NOMO-1 (cell line): Measurements from ENCODE around the gene PKM.
"Not testable (repeated sequence)": the region's sequence is repeated elsewhere in the genome, so short reads cannot be mapped to it uniquely, and the experiment has no call there.

ENCODE experiments used
- DNase-seq, 2 experiments: peaks; one replicate each; lab custom pipeline; 2025; ENCODE audit not compliant: unreplicated experiment in 2 of 2; lab: John Stamatoyannopoulos, UW

Gene PKM

DNA sequence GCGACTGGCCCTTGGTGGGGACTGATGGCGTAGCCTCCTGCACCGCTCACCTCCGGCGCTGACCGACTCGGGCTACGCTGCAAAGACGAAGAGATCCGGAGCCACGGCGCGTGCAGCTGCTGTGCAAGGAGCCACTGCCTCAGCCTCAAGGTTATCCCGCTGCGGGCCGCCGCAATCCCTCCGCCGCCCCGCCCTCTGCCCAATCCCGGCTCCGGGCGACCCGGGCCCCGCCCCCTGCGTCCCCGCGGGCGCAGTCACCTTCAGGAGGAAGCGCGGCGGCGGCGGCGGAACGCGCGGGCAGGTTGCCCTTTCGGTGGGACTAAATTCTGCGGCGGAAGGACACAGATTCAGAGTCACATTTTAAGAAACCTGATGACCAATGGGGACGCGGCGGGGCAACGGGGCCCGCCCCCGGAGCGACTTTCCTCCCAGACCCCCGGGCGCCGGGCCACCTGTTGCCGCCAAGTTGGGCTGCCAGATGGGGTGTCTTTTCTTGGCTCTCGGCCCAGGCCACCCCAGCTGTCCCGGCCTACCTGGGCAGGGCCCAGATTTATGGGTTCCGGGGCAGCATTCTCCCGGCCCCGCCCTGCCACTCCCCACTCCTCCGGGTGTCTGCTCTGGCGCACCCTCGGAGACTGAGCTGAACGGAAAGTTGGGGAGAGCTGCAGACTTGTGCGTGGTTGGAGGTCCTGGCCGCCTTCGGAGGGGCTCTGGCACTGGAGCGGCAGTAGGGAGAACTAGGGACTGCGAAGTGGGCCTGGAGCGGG lies at the start of gene PKM:
PKM (minus strand) TSS at position 125 of the 767 bp plus-strand sequence. CDS start 12,093 bp downstream, outside the sequence.
- DNase-seq, result peak; percentile 92 to 95

GRCh38 chr15:72280751-72281150 lies 49.8 kb upstream of the PKM start:
- DNase-seq, result no peak

- DNase-seq, result no peak
Observed at GRCh38 chr15:72278737-72279136, 47.7 kb upstream of the PKM start.

DNA sequence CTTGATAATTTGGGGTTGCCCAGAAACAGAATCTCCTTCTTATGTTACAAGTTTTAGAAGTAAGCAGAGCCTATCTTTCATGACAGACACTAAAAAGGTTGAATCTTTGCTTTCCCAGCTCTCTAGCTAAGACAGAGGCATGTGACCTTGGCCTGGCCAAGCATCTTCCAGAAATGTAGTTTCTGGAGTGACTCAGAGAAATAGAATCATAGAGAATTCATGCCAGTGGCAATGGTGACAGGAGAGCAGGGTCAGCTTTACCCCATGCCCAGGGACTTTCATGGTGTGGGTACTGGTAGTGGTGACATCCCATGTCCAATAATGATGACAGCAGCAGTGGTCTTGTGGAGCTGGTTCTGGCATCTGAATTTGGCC lies 45.3 kb upstream of the PKM start:
- DNase-seq, result no peak

GRCh38 chr15:72275635-72276325 lies 44.8 kb upstream of the PKM start:
- DNase-seq, result not testable (repeated sequence)

DNA sequence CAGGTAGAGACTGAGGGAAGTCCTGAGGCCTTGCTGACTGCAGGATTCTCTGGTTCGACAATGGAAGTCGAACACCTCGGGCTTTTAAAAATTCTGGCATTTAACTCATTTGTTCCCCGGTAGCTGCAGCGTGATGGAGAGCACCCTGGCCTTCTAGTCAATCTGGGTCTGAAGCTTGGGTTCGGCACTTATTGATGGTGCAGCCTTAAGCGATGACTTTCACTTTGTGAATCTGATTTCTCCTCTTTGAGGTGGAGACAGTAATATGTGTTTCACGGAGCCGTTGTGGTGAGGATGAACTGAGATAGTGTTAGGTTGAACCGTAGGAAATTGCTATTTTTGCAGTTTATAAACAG lies 42.0 kb upstream of the PKM start:
- no peak for DNase-seq

- peak; percentile 96 to 99 for DNase-seq
Observed at GRCh38 chr15:72272213-72272996, 41.4 kb upstream of the PKM start, which contains the start of gene PARP6. Gene PARP6, minus strand, starts transcription at chr15:72272554. Its CDS starts 5,077 bp downstream, at chr15:72267477.

GRCh38 chr15:72271895-72272212 lies 40.9 kb upstream of the PKM start:
- no peak for DNase-seq

GRCh38 chr15:72271221-72271620 lies 40.2 kb upstream of the PKM start:
- no peak for DNase-seq

- no peak for DNase-seq
Observed at GRCh38 chr15:72269739-72270138, 38.7 kb upstream of the PKM start.

DNA sequence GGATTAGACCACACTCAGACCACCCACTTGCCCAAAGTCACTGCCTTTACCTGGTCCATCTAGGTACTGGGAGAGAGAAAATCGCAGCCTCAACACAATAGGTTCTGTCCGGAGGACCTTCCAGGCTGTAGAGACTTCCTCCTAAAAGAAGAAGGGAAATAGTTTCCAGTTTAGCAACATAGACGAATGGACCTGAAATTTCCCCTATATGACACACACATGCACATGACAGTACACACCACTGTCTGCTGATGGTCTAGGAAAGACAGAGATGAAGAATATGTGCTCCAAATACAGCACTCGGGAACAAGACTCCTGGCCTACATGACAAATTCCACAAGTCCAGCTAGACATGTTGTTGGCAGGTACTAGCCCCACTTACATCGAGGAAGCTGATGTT lies 34.0 kb upstream of the PKM start:
- no peak for DNase-seq

GRCh38 chr15:72252663-72253299 lies 21.8 kb upstream of the PKM start:
- DNase-seq, result no peak

GRCh38 chr15:72249142-72249810 lies 18.3 kb upstream of the PKM start:
- DNase-seq, result no peak

DNA sequence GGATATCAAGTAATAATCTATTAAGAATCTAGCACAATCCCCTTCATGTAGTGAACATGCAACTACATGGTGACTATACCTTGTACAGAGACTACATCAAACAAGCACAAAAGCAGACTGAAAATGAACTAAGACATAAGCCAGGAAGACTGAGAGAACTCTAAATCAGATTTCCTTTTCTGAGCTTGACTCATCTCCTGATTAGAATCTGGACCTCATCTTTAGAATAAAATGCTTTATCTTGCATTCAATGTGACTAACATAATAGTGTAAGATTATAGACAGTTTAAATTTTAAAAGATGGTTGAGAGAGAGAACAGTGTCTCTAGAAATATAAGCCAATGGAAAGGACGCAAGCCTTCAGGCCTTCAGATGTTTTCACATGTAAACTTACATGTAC lies 17.5 kb upstream of the PKM start:
- no peak for DNase-seq

- no peak for DNase-seq
Observed at GRCh38 chr15:72242775-72243370, 11.9 kb upstream of the PKM start.

- DNase-seq, result no peak
Observed at GRCh38 chr15:72239652-72240051, 8.7 kb upstream of the PKM start.

DNA sequence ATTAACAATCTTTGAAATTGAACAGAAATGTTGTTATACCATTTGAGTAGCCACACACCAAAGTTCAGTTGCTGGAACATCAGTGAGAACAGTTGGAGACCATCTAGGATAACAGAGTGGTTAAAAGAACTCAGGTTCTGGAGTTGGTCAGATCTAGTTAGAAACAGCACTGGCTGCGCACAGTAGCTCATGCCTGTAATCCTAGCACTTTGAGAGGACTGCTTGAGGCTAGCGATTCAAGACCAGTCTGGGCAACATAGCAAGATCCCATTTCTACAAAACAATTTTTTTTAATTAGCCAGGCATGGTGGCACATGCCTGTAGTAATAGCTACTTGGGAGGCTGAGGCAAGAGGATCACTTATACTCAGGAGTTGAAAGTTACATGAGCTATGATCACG lies 7.6 kb upstream of the PKM start:
- no peak for DNase-seq

DNA sequence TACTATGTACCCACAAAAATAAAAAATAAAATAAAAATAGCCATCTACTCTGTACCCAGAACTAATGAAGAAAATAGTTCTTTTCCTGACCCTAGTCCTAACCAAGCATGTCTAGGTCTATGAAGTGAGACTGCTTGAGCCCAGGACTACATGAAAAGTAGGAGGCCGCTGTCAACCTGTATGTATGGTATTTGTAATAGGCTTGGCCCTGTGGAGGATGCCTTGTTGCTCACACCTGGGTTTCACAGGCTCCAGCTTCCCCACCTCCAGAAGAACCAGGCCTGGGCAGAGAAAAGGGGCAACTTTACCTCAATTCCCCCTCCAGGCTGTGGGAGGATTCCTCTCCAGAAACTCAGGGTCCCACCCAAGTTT lies 6.8 kb upstream of the PKM start:
- DNase-seq, result no peak

GRCh38 chr15:72237029-72237852 lies 6.3 kb upstream of the PKM start:
- peak; percentile 86 to 95 for DNase-seq
